ENCODE data around the gene KIFC3. TPM values are rescaled to one million over a fixed set of nuclear protein-coding genes. Genes with fewer than 3 reads are reported as not detected.

The KIFC3 gene
- total and polyA plus RNA-seq, 2 donors (not counting 1 experiment from before 2014, with no cell fraction given) = 13.8 to 44.9 TPM

DNA sequence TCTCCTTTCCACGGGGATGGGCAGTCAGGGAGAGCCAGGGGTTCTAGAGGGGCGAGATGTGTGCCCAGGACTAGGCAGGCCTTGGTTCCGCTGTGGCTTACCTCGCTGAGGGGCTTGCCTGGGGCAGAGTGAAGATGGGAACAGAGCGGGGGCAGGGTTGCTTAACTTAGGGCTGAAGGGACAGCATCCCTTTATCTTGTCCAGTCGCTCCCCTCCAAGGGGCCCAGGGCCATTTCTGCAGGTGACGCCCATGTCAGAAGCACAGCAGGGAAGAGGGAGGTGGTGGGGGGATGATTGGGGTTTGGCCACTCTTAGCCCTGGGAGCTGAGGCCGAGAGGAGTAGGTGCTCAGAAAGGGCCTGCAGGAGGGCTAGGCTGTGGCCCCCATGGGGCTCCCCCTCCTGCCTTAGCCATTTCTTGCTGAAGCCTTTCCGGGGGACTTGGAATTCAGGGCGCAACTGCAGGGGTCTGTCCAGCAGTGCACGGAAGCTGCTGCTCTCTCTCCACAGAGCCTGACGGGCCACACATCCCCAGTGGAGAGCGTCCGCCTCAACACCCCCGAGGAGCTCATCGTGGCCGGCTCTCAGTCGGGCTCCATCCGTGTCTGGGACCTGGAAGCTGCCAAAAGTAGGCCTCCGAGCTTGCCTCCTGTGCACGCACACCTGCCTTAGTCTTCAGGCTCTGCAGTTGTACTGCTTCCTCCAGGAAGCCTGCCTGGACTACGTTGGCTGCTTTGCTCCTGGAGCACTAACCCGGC, 58.2 kb downstream of the KIFC3 start:
- H4K20me1 ChIP-seq (ENCODE audit: control insufficient read depth, extremely low read depth, insufficient read depth, low read length) = no peaks in the 10 kb centered on the region
- H3K9ac ChIP-seq (ENCODE audit: insufficient read depth, low read length) = no peak overlapping the region
- no peak overlapping the region for H2AFZ ChIP-seq (ENCODE audit: low read length)
- H3K4me1 ChIP-seq (ENCODE audit: control insufficient read depth, extremely low read depth, insufficient read depth, low read length) = no peaks in the 10 kb centered on the region
- no peaks in the 10 kb centered on the region for H3K79me2 ChIP-seq (ENCODE audit: control insufficient read depth, insufficient read depth, low read length)
- no peaks in the 10 kb centered on the region for H3K36me3 ChIP-seq (ENCODE audit: control insufficient read depth, insufficient read depth, low read length)
- H3K4me2 ChIP-seq (ENCODE audit: extremely low read depth, insufficient read depth, low read length) = no peak overlapping the region
- no peaks in the 10 kb centered on the region for H3K9me3 ChIP-seq (ENCODE audit: control insufficient read depth, insufficient read depth, low read depth, low read length)
- no peak overlapping the region for H3K4me3 ChIP-seq (replicated peaks in 1 of 4; ENCODE audit: control extremely low read depth in 1 of 4, insufficient read depth in 1 of 4, low read depth in 3 of 4, low read length in 4 of 4)
- H3K27ac ChIP-seq (ENCODE audit: insufficient read depth, low read length) = no peak overlapping the region
- DNase-seq (ENCODE audit: low read depth in 2 of 2) = no peak
- H3K27me3 ChIP-seq (ENCODE audit: control insufficient read depth, insufficient read depth, low read length) = no peaks in the 10 kb centered on the region
- TF ChIP-seq, protein P1, sequence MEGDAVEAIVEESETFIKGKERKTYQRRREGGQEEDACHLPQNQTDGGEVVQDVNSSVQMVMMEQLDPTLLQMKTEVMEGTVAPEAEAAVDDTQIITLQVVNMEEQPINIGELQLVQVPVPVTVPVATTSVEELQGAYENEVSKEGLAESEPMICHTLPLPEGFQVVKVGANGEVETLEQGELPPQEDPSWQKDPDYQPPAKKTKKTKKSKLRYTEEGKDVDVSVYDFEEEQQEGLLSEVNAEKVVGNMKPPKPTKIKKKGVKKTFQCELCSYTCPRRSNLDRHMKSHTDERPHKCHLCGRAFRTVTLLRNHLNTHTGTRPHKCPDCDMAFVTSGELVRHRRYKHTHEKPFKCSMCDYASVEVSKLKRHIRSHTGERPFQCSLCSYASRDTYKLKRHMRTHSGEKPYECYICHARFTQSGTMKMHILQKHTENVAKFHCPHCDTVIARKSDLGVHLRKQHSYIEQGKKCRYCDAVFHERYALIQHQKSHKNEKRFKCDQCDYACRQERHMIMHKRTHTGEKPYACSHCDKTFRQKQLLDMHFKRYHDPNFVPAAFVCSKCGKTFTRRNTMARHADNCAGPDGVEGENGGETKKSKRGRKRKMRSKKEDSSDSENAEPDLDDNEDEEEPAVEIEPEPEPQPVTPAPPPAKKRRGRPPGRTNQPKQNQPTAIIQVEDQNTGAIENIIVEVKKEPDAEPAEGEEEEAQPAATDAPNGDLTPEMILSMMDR (conservative IDR thresholded peaks at IDR 0.05 in 1 of 2, IDR thresholded peaks at IDR 0.05 in 1 of 2; ENCODE audit: low read depth in 1 of 2, low read length in 2 of 2) = no peak
- no peak for TF ChIP-seq EZH2 (IDR thresholded peaks at IDR 0.05; ENCODE audit: low read length, missing control alignments)

DNA sequence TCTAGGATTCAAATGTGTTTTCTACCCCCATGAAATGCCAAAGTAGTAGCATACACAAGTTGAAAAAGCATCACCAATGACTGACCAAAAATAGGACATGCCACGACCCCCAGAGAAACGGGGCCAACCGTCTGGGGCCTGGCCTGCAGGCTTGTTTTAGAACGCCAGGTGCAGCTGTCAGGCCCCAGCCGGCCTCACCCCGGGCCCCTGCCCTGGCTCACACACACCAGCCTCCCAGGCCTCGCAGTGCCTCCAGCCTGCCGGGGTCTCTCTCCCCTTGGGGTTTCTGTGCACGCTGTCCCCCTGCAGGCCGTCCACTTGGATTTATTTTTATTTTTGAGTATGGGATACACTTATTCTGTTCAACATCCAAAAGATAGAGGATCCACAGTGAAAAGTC, 58.8 kb downstream of the KIFC3 start:
- no peak for TF ChIP-seq EZH2 (IDR thresholded peaks at IDR 0.05; ENCODE audit: low read length, missing control alignments)
- TF ChIP-seq, protein P1 (conservative IDR thresholded peaks at IDR 0.05 in 1 of 2, IDR thresholded peaks at IDR 0.05 in 1 of 2; ENCODE audit: low read depth in 1 of 2, low read length in 2 of 2) = no peak
- H3K27me3 ChIP-seq (ENCODE audit: control insufficient read depth, insufficient read depth, low read length) = no peaks in the 10 kb centered on the region
- H3K36me3 ChIP-seq (ENCODE audit: control insufficient read depth, insufficient read depth, low read length) = no peaks in the 10 kb centered on the region
- no peak overlapping the region for H3K4me3 ChIP-seq (replicated peaks in 1 of 4; ENCODE audit: control extremely low read depth in 1 of 4, insufficient read depth in 1 of 4, low read depth in 3 of 4, low read length in 4 of 4)
- no peak overlapping the region for H3K4me2 ChIP-seq (ENCODE audit: extremely low read depth, insufficient read depth, low read length)
- H2AFZ ChIP-seq (ENCODE audit: low read length) = no peak overlapping the region
- no peaks in the 10 kb centered on the region for H3K79me2 ChIP-seq (ENCODE audit: control insufficient read depth, insufficient read depth, low read length)
- no peaks in the 10 kb centered on the region for H4K20me1 ChIP-seq (ENCODE audit: control insufficient read depth, extremely low read depth, insufficient read depth, low read length)
- H3K9ac ChIP-seq (ENCODE audit: insufficient read depth, low read length) = no peak overlapping the region
- no peak for DNase-seq (ENCODE audit: low read depth in 2 of 2)
- H3K27ac ChIP-seq (ENCODE audit: insufficient read depth, low read length) = no peak overlapping the region
- no peaks in the 10 kb centered on the region for H3K9me3 ChIP-seq (ENCODE audit: control insufficient read depth, insufficient read depth, low read depth, low read length)
- H3K4me1 ChIP-seq (ENCODE audit: control insufficient read depth, extremely low read depth, insufficient read depth, low read length) = no peaks in the 10 kb centered on the region

DNA sequence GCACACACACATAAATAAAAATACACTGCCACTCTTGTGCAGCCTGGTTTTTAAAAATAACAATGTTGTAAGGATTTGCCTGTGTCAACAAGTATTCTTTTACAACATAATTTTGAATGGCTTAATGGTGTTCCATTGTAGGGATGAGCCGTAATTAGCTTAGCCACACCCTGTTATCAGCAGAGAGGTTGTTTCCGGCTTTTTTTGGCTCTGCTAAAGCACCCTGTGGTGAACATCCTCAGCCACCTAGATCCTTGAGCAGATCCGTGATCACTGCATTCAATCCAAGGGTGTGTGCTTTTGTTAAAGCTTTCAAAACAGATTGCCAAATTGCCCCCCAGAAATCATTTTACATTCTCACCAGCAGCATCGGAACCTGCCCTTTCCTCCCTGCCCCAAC, 59.7 kb downstream of the KIFC3 start:
- no peak for DNase-seq (ENCODE audit: low read depth in 2 of 2)
- H3K4me3 ChIP-seq (replicated peaks in 1 of 4; ENCODE audit: control extremely low read depth in 1 of 4, insufficient read depth in 1 of 4, low read depth in 3 of 4, low read length in 4 of 4) = no peak overlapping the region
- TF ChIP-seq, protein P1 (conservative IDR thresholded peaks at IDR 0.05 in 1 of 2, IDR thresholded peaks at IDR 0.05 in 1 of 2; ENCODE audit: low read depth in 1 of 2, low read length in 2 of 2) = no peak
- no peak for TF ChIP-seq EZH2 (IDR thresholded peaks at IDR 0.05; ENCODE audit: low read length, missing control alignments)
- H4K20me1 ChIP-seq (ENCODE audit: control insufficient read depth, extremely low read depth, insufficient read depth, low read length) = no peaks in the 10 kb centered on the region
- H3K4me1 ChIP-seq (ENCODE audit: control insufficient read depth, extremely low read depth, insufficient read depth, low read length) = peaks cover 2% of the 10 kb centered on the region
- H3K36me3 ChIP-seq (ENCODE audit: control insufficient read depth, insufficient read depth, low read length) = no peaks in the 10 kb centered on the region
- H3K9ac ChIP-seq (ENCODE audit: insufficient read depth, low read length) = no peak overlapping the region
- H3K27me3 ChIP-seq (ENCODE audit: control insufficient read depth, insufficient read depth, low read length) = no peaks in the 10 kb centered on the region
- H3K9me3 ChIP-seq (ENCODE audit: control insufficient read depth, insufficient read depth, low read depth, low read length) = no peaks in the 10 kb centered on the region
- no peaks in the 10 kb centered on the region for H3K79me2 ChIP-seq (ENCODE audit: control insufficient read depth, insufficient read depth, low read length)
- no peak overlapping the region for H3K27ac ChIP-seq (ENCODE audit: insufficient read depth, low read length)
- H3K4me2 ChIP-seq (ENCODE audit: extremely low read depth, insufficient read depth, low read length) = no peak overlapping the region
- no peak overlapping the region for H2AFZ ChIP-seq (ENCODE audit: low read length)
